ENCODE data around the gene KDELR1. TPM values are rescaled to one million over a fixed set of nuclear protein-coding genes. Genes with fewer than 3 reads are reported as not detected.

The KDELR1 gene
- total and polyA plus RNA-seq, 2 of the 13 experiments (the other 11 are each of a cell fraction or from before 2014, with no cell fraction given) = 134 to 185 TPM

DNA sequence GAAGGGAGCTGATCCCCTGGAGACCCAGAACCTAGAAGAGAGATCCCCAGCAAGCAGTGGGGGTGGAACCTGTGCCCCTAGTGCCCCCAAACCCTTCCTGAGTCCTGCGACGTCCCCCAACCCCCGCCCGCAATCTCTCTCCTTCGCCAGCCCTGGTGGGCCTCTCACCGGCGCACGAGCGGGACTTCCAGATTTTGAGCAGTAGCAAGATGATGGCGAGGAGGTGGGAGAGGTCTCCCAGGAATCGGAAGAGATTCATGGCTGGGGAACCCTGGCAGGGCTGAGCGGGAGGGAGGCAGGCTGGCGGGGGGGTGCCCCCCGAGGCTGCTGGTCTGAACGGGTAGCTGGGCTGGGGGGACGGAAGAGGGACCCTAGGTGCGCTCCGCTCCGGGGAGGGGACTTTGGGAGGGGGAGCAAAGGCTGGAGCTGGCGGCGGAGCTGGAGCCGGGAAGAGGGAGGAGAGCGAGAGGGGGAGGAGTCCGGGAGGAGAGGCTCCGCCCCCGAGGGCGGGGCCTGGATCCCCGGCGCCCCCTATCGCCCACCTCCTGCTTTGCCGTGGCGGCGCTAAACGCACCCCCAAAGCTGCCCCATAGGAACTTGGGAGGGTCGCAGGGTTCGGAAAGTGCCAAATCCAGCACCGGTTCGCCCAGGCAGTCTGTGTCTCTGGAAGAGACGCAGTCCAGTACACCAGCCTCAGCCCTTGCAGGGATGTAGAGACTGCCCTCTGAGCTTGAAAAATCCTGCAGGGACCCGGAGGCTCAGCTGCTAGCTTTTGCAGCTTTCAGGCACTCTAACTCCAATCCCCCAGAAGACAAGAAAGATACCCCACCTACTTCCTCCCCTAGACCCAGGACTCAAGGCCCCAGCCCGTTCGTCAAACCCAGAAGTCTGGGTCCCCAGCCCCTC, at the start of gene KDELR1 (continued):
- TF ChIP-seq, protein P1, sequence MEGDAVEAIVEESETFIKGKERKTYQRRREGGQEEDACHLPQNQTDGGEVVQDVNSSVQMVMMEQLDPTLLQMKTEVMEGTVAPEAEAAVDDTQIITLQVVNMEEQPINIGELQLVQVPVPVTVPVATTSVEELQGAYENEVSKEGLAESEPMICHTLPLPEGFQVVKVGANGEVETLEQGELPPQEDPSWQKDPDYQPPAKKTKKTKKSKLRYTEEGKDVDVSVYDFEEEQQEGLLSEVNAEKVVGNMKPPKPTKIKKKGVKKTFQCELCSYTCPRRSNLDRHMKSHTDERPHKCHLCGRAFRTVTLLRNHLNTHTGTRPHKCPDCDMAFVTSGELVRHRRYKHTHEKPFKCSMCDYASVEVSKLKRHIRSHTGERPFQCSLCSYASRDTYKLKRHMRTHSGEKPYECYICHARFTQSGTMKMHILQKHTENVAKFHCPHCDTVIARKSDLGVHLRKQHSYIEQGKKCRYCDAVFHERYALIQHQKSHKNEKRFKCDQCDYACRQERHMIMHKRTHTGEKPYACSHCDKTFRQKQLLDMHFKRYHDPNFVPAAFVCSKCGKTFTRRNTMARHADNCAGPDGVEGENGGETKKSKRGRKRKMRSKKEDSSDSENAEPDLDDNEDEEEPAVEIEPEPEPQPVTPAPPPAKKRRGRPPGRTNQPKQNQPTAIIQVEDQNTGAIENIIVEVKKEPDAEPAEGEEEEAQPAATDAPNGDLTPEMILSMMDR (CRISPR knock-in tag; IDR thresholded peaks at IDR 0.05) = peak; percentile 89
- TF ChIP-seq KDM3A (CRISPR knock-in tag; IDR thresholded peaks at IDR 0.05; ENCODE audit: low read depth) (0 out of 2 replicates have a peak, but pooled peaks have one; percentile 19), ZBTB21 (CRISPR knock-in tag; IDR thresholded peaks at IDR 0.05) (no peak), ELF1 (CRISPR knock-in tag; IDR thresholded peaks at IDR 0.05) (0 out of 2 replicates have a peak, but pooled peaks have one; percentile 23), ZEB1 (IDR thresholded peaks at IDR 0.05; ENCODE audit: insufficient replicate concordance, low read depth) (peak; percentile 22), ZNF547 (CRISPR knock-in tag; IDR thresholded peaks at IDR 0.05) (0 out of 2 replicates have a peak, but pooled peaks have one; percentile 50), RBFOX2 (IDR thresholded peaks at IDR 0.05; ENCODE audit: low read depth, low read length) (peak; percentile 79), SMYD3 (CRISPR knock-in tag; IDR thresholded peaks at IDR 0.05) (peak; percentile 6; the same call in 1 of the 2 replicates), ZNF10 (CRISPR knock-in tag; IDR thresholded peaks at IDR 0.05; ENCODE audit: borderline replicate concordance, low read depth) (no peak), PAX8 (CRISPR knock-in tag; IDR thresholded peaks at IDR 0.05; ENCODE audit: borderline replicate concordance) (no peak), YEATS4 (CRISPR knock-in tag; IDR thresholded peaks at IDR 0.05; ENCODE audit: borderline replicate concordance) (peak; percentile 19; the same call in 1 of the 2 replicates)
- TF ChIP-seq, protein P2, sequence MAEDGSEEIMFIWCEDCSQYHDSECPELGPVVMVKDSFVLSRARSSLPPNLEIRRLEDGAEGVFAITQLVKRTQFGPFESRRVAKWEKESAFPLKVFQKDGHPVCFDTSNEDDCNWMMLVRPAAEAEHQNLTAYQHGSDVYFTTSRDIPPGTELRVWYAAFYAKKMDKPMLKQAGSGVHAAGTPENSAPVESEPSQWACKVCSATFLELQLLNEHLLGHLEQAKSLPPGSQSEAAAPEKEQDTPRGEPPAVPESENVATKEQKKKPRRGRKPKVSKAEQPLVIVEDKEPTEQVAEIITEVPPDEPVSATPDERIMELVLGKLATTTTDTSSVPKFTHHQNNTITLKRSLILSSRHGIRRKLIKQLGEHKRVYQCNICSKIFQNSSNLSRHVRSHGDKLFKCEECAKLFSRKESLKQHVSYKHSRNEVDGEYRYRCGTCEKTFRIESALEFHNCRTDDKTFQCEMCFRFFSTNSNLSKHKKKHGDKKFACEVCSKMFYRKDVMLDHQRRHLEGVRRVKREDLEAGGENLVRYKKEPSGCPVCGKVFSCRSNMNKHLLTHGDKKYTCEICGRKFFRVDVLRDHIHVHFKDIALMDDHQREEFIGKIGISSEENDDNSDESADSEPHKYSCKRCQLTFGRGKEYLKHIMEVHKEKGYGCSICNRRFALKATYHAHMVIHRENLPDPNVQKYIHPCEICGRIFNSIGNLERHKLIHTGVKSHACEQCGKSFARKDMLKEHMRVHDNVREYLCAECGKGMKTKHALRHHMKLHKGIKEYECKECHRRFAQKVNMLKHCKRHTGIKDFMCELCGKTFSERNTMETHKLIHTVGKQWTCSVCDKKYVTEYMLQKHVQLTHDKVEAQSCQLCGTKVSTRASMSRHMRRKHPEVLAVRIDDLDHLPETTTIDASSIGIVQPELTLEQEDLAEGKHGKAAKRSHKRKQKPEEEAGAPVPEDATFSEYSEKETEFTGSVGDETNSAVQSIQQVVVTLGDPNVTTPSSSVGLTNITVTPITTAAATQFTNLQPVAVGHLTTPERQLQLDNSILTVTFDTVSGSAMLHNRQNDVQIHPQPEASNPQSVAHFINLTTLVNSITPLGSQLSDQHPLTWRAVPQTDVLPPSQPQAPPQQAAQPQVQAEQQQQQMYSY (CRISPR knock-in tag; IDR thresholded peaks at IDR 0.05) = no peak
- TF ChIP-seq, protein P3, sequence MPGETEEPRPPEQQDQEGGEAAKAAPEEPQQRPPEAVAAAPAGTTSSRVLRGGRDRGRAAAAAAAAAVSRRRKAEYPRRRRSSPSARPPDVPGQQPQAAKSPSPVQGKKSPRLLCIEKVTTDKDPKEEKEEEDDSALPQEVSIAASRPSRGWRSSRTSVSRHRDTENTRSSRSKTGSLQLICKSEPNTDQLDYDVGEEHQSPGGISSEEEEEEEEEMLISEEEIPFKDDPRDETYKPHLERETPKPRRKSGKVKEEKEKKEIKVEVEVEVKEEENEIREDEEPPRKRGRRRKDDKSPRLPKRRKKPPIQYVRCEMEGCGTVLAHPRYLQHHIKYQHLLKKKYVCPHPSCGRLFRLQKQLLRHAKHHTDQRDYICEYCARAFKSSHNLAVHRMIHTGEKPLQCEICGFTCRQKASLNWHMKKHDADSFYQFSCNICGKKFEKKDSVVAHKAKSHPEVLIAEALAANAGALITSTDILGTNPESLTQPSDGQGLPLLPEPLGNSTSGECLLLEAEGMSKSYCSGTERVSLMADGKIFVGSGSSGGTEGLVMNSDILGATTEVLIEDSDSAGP (CRISPR knock-in tag; IDR thresholded peaks at IDR 0.05; ENCODE audit: borderline replicate concordance) = peak; percentile 68; the same call in 1 of the 2 replicates
- TF ChIP-seq, protein P4, sequence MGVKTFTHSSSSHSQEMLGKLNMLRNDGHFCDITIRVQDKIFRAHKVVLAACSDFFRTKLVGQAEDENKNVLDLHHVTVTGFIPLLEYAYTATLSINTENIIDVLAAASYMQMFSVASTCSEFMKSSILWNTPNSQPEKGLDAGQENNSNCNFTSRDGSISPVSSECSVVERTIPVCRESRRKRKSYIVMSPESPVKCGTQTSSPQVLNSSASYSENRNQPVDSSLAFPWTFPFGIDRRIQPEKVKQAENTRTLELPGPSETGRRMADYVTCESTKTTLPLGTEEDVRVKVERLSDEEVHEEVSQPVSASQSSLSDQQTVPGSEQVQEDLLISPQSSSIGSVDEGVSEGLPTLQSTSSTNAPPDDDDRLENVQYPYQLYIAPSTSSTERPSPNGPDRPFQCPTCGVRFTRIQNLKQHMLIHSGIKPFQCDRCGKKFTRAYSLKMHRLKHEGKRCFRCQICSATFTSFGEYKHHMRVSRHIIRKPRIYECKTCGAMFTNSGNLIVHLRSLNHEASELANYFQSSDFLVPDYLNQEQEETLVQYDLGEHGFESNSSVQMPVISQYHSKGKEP (CRISPR knock-in tag; IDR thresholded peaks at IDR 0.05) = no peak

All from HepG2 (cell line).